Activated naive CD4-positive, alpha-beta T cell treated with anti-CD3 and anti-CD28 coated beads, Interleukin-2, amount 10 ng/mL, durations not matched to agents 7 days and 5 days (primary cell): Measurements from ENCODE around the gene YPEL2.
"Not testable (repeated sequence)": the region's sequence is repeated elsewhere in the genome, so short reads cannot be mapped to it uniquely, and the experiment has no call there.

Experiments
- CTCF ChIA-PET: fragments of 350-600 bp; sonication (Branson Sonifier 250); formaldehyde crosslinking; loops from one replicate; lab custom pipeline; 2021; ENCODE audit warnings: antibody characterized with exemption; lab: Charles Lee
- DNase-seq: peaks from one replicate; pipeline ENCODE4 v3.0.0-alpha.2; 2020
- H3K27ac Mint-ChIP-seq: one replicate; pipeline ENCODE4 v1.8.0; 2021; ENCODE audit warnings: mild to moderate bottlenecking, moderate library complexity, mixed read lengths
- H3K27me3 Mint-ChIP-seq: one replicate; pipeline ENCODE4 v1.8.0; 2021; ENCODE audit warnings: mild to moderate bottlenecking, mixed read lengths
- H3K36me3 Mint-ChIP-seq: one replicate; pipeline ENCODE4 v1.8.0; 2021; ENCODE audit warnings: mixed read lengths
- H3K4me1 Mint-ChIP-seq: one replicate; pipeline ENCODE4 v1.8.0; 2021; ENCODE audit warnings: mixed read lengths
- H3K4me3 Mint-ChIP-seq: one replicate; pipeline ENCODE4 v1.8.0; 2021; ENCODE audit warnings: mild to moderate bottlenecking, moderate library complexity, mixed read lengths
- H3K9me3 Mint-ChIP-seq: one replicate; pipeline ENCODE4 v1.8.0; 2021; ENCODE audit warnings: mixed read lengths

Gene YPEL2, protein sequence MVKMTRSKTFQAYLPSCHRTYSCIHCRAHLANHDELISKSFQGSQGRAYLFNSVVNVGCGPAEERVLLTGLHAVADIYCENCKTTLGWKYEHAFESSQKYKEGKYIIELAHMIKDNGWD

DNA sequence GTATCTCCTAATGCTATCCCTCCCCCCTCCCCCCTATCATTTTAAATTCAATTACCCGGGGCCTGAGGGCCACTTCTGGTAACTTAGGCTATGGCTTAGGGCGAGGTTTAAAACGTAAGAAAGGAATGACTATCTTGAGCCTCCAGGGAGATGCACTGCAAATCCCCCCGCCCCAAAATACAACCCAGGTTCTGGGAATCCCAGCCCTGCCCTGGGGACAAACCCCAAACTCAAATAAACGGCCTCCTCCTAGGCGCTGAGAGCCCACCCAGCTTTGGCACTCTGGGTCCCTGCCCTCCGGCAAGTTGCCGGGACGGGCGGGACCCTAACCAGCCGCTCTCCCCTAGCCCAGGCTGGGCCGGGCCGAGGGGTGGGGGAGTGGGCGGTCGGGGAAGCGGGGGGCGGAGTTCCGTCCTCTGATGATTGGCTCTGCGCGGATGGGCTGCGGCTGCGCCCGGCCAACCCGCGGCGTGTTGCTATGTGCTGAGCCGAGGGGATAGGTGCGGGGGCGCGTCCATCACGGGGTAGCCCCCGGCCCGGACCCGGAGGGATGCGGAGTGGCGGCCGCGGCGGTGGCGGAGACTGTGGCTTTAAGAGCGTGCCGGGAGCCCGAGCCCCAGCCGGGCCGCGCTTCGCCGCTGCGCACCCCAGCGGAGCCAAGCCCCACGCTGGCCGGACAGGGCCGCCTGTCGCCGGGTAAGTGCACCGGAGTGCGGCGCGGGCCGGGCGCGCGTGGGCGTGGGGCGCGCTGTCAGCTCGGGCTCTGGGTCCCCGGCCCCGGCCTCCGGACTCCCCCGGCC, at the start of gene YPEL2:
Gene YPEL2 (plus strand): TSS at position 527 of the 800 bp plus-strand sequence. CDS start 21,755 bp downstream, outside the sequence.
- peaks cover 12% of the 10 kb centered on the region for H3K27me3 Mint-ChIP-seq
- peak; percentile 94 for DNase-seq
- peak within 1 kb of the TSS; percentile 93 for H3K27ac Mint-ChIP-seq
- peaks cover 72% of the 10 kb centered on the region for H3K4me1 Mint-ChIP-seq
- H3K9me3 Mint-ChIP-seq: no peaks in the 10 kb centered on the region
- CTCF ChIA-PET: interaction anchor here (10.5 kb wide), 1 partner anchor 108 kb away, joined by 131 read pairs; no protein-coding TSS in a partner anchor
- peaks cover 5% of the 10 kb centered on the region for H3K36me3 Mint-ChIP-seq
- peak within 1 kb of the TSS; percentile 90 for H3K4me3 Mint-ChIP-seq

DNA sequence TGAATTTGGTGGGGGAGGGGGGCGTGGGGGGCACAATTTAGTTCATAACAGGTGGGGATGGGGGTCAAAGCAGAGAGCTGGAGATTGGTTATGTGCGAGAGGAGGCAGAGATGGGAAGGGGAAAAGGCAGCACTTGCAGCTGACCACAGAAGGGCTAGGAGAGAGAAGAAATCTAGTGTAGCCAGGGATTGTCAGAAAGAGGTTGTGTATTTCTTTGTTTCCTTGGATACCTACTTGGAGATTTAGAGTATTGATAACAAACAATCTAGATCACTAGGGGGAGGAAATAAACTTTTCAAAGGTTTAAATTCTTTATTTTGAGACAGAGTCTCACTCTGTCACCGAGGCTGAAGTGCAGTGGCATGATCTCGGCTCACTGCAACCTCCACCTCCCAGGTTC, 47.1 kb upstream of the YPEL2 start:
- H3K9me3 Mint-ChIP-seq: no peaks in the 10 kb centered on the region
- no peak for DNase-seq
- peaks cover 4% of the 10 kb centered on the region for H3K4me1 Mint-ChIP-seq
- no peaks in the 10 kb centered on the region for H3K27me3 Mint-ChIP-seq
- no peaks in the 10 kb centered on the region for H3K36me3 Mint-ChIP-seq
- no peak overlapping the region for H3K4me3 Mint-ChIP-seq
- CTCF ChIA-PET: no interaction called here
- H3K27ac Mint-ChIP-seq: no peak overlapping the region

DNA sequence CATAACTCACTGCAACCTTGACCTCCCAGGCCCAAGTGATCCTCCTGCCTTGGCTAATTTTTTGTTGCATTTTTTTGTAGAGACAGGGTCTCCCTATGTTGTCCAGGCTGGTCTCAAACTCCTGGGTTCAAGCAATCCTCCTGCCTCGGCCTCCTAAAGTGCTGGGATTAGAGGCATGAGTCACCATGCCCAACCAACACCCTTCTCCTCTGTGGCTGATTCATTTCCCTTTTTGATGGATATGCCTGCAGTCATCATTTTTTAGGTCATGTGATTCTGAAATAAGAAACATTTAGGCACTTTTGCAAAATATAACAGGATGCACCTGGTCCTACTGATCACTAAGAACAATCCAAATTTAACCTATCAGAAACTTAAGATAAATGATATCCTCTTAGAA, 44.0 kb upstream of the YPEL2 start:
- peaks cover 4% of the 10 kb centered on the region for H3K27me3 Mint-ChIP-seq
- H3K4me1 Mint-ChIP-seq: peaks cover 4% of the 10 kb centered on the region
- H3K4me3 Mint-ChIP-seq: no peak overlapping the region
- DNase-seq: no peak
- no peaks in the 10 kb centered on the region for H3K36me3 Mint-ChIP-seq
- CTCF ChIA-PET: no interaction called here
- no peaks in the 10 kb centered on the region for H3K9me3 Mint-ChIP-seq
- H3K27ac Mint-ChIP-seq: no peak overlapping the region

DNA sequence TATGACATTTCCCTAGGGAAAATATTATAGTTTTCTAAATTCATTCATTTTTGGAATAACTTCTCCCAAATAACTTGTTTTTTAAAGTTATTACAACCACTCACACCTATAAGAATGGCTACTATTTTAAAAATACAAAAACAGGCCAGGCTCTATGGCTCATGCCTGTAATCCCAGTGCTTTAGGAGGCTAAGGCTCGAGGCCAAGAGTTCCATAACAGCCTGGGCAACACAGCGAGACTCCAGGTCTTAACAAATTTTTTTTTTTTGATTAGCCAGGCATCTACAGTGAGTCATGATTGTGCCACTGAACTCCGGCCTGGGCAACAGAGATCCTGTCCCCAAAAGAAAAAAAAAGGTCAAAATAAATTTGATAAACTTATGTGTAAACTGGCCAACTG, 43.6 kb upstream of the YPEL2 start:
- DNase-seq: no peak
- H3K4me3 Mint-ChIP-seq: no peak overlapping the region
- peaks cover 6% of the 10 kb centered on the region for H3K27me3 Mint-ChIP-seq

DNA sequence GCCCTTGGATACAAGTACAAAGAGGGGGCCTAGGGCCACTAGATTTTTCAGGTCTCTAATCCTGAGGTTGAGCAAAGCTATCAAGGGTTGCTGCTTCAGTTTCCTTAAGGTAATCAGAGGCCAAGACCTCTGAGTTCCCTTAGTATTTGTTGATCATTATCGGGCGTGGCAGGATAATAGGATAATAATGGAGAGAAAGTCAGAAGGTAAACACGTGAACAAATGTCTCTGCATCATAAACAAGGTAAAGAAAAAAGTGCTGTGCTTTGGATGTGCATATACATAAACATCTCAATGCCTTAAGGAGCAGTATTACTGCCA, 41.5 kb upstream of the YPEL2 start:
- no peak overlapping the region for H3K4me3 Mint-ChIP-seq
- peaks cover 4% of the 10 kb centered on the region for H3K4me1 Mint-ChIP-seq
- H3K36me3 Mint-ChIP-seq: no peaks in the 10 kb centered on the region
- peaks cover 6% of the 10 kb centered on the region for H3K27me3 Mint-ChIP-seq
- H3K27ac Mint-ChIP-seq: no peak overlapping the region
- no peak for DNase-seq
- no peaks in the 10 kb centered on the region for H3K9me3 Mint-ChIP-seq
- CTCF ChIA-PET: no interaction called here

More for the DNA sequence above, 43.6 kb upstream of the YPEL2 start:
- Mint-ChIP-seq H3K36me3 (no peaks in the 10 kb centered on the region), H3K9me3 (no peaks in the 10 kb centered on the region), H3K27ac (no peak overlapping the region), H3K4me1 (peaks cover 4% of the 10 kb centered on the region)
- CTCF ChIA-PET: no interaction called here

DNA sequence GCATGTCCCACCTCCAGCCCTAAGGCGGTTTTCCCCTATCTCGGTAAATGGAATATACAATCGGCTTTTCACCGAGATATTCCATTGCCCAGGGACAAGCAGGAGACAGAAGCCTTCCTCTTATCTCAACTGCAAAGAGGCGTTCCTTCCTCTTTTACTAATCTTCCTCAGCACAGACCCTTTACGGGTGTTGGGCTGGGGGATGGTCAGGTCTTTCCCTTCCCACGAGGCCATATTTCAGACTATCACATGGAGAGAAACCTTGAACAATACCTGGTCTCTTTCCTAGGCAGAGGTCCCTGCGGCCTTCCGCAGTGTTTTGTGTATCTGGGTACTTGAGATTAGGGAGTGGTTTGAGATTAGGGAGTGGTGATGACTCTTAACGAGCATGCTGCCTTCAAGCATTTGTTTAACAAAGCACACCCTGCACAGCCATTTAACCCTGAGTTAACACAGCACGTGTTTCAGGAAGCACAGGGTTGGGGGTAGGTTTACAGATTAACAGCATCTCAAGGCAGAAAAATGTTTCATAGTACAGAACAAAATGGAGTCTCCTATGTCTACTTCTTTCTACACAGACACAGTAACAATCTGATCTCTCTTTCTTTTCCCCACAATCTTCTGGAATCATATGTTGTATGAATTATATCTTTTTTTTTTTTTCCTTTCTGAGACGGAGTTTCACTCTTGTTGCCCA, 41.0 kb upstream of the YPEL2 start:
- H3K36me3 Mint-ChIP-seq, H3K4me3 Mint-ChIP-seq, H3K9me3 Mint-ChIP-seq, DNase-seq, H3K27ac Mint-ChIP-seq, CTCF ChIA-PET, H3K4me1 Mint-ChIP-seq, H3K27me3 Mint-ChIP-seq: not testable (repeated sequence)

DNA sequence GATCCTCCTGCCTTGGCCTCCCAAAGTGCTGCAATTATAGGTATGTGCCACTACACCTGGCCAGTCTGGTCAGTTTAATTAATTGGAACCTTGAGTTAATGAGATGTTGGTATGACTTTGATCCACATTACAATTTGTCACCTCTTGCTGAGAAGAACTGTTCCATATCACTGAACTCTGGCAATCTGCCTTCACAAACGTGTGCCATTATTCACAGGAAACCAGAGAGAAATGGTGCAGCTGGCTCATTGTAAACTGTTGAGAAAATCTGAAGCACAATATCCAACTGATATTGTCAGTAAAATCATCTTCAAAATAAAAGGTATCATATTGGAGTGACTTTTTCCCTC, 39.3 kb upstream of the YPEL2 start:
- DNase-seq: no peak
- H3K4me3 Mint-ChIP-seq: no peak overlapping the region
- peaks cover 4% of the 10 kb centered on the region for H3K4me1 Mint-ChIP-seq
- H3K9me3 Mint-ChIP-seq: no peaks in the 10 kb centered on the region
- peaks cover 6% of the 10 kb centered on the region for H3K27me3 Mint-ChIP-seq
- CTCF ChIA-PET: no interaction called here
- no peak overlapping the region for H3K27ac Mint-ChIP-seq
- H3K36me3 Mint-ChIP-seq: no peaks in the 10 kb centered on the region

DNA sequence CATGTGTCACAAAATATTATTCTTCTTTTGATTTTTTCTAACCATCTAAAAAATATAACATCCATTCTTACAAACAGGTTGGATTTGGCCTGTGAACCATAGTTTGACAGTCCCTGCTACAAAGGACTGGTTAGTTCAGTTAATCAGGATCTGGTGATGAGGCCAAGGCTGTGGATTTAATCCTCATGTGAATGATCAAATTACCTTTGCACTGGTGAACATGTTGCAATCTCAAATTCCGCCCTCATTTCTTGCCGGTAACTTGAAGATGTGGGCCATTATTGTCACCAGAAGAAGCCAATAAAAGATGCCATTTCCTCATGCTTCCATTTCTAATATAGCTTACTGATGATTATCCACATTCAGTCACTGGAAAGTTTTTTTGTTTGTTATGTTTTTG, 35.3 kb upstream of the YPEL2 start:
- CTCF ChIA-PET: interaction anchor here (1.2 kb wide), 1 partner anchor 14 kb away, joined by 3 read pairs; no protein-coding TSS in a partner anchor

DNA sequence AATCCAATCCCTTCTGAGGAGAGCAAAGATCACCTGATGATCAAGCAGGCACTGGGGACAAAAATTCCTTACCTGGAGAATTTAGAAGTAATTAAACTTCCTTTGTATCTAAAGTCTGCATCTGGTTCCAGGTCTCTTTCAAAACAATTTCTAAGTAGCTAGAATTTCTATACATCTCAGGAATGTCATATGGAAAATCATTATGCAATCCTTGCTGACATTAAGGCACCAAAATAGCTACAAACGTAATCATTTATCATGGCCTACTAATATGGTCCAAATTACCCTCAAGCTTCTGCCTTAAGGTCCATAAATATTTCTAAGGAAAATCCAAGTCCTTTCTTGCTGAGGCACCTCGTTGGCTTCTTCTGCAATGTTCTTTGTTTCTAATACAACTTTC, 32.9 kb upstream of the YPEL2 start:
- no peak for DNase-seq
- H3K4me3 Mint-ChIP-seq: no peak overlapping the region
- CTCF ChIA-PET: interaction anchor here (0.9 kb wide), 1 partner anchor 19 kb away, joined by 3 read pairs; no protein-coding TSS in a partner anchor
- H3K27ac Mint-ChIP-seq: no peak overlapping the region
- peaks cover 4% of the 10 kb centered on the region for H3K27me3 Mint-ChIP-seq
- no peaks in the 10 kb centered on the region for H3K9me3 Mint-ChIP-seq
- no peaks in the 10 kb centered on the region for H3K4me1 Mint-ChIP-seq
- H3K36me3 Mint-ChIP-seq: no peaks in the 10 kb centered on the region

More for the DNA sequence above, 35.3 kb upstream of the YPEL2 start:
- Mint-ChIP-seq H3K36me3 (no peaks in the 10 kb centered on the region), H3K9me3 (no peaks in the 10 kb centered on the region), H3K27ac (no peak overlapping the region), H3K4me3 (no peak overlapping the region), H3K27me3 (peaks cover 9% of the 10 kb centered on the region), H3K4me1 (no peaks in the 10 kb centered on the region)
- DNase-seq: no peak

DNA sequence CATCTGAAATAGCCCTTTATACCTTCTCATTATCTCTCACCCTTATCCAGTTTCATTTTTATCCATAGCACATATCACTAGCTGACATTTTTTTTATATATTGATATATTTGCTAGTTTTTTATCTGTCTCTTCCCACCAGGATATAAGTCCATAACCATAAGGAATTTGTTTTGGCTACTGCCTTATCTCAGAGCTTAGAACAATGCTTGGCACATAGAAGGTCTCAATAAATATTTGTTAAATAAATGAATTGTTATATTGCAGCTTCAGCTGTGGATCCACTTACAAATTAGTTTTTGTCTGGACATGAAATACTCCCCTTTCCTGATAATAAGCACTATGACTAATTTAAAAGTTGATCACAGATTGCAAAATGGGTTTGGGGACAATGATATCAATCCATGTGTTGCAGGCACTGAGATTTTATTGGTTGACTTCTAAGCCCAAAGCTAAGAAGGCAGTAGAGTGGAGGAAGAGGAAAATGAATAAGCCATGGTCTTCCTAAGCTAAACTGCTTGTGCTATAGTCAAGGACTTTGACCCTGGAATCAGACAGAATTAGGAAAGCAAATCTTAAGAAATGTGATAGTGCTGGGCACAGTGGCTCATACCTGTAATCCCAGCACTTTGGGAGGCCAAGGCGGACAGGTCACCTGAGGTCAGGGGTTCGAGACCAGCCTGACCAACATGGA, 31.9 kb upstream of the YPEL2 start:
- CTCF ChIA-PET: no interaction called here
- Mint-ChIP-seq H3K27me3 (peaks cover 6% of the 10 kb centered on the region), H3K9me3 (no peaks in the 10 kb centered on the region), H3K27ac (no peak overlapping the region), H3K36me3 (no peaks in the 10 kb centered on the region), H3K4me3 (no peak overlapping the region), H3K4me1 (no peaks in the 10 kb centered on the region)
- no peak for DNase-seq

DNA sequence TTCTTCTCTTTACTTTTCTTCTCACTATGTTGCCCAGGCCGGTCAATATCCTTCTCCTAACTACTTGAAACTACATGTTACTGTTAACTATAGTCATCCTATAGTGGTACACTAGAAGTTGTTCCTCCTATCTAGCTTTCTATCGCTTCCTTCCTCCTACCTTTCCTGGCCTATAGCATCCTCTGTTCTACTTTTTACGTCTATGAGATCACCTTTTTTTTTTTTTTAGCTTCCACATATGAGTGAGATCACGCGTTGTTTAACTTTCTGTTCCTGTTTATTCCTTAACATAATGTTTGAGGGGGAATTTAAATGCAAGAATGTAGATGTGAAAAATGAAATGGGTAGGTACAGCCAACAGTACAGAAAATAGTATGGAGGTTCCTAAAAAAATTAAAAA, 30.5 kb upstream of the YPEL2 start:
- Mint-ChIP-seq H3K4me1 (no peaks in the 10 kb centered on the region), H3K4me3 (no peak overlapping the region), H3K36me3 (no peaks in the 10 kb centered on the region), H3K27ac (no peak overlapping the region), H3K9me3 (no peaks in the 10 kb centered on the region), H3K27me3 (peaks cover 16% of the 10 kb centered on the region)
- DNase-seq: no peak
- CTCF ChIA-PET: no interaction called here

DNA sequence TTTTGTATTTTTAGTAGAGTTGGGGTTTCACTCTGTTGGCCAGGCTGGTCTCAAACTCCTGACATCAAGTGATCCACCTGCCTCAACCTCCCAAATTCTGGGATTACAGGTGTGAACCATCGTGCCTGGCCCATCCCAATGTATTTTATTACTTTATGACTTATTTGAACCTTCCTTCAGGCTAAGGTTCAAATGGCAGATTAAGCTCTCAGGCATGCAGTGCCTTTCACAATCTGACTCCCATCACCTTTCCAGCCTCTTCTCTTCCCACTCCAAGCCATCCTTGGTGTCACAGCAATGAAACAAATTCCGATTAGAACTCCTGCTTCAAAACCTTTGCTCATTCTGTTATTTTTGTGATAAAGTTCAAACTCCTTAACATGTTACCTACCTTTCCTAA, 26.6 kb upstream of the YPEL2 start:
- Mint-ChIP-seq H3K9me3 (no peaks in the 10 kb centered on the region), H3K27ac (no peak overlapping the region), H3K4me1 (no peaks in the 10 kb centered on the region), H3K36me3 (no peaks in the 10 kb centered on the region), H3K4me3 (no peak overlapping the region), H3K27me3 (peaks cover 22% of the 10 kb centered on the region)
- DNase-seq: no peak
- CTCF ChIA-PET: no interaction called here

DNA sequence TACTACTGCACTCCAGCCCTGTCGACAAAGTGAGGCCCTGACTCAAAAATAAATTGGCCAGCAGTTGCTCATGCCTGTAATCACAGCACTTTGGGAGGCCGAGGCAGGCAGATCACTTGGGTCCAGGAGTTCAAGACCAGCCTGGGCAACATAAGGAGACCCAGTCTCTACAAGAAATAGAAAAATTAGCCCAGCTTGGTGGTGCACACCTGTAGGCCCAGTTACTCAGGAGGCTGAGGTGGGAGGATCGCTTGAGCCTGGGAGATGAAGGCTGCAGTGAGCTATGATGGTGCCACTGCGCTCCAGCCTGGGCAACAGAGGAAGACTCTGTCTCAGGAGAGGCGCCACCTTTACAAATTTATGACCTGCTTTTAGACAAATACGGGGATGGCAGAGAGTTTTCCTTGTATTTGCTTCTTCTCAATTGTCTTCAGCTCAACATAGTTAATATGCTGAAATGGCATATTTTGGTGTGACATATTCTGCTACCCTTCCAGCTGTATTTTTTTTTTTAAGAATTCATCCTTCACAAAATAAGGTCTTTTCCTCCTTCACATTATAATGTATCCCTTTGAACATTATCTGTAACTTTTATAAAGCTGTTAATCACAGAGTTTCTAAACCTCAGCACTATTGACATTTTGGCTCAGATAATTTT, 21.1 kb upstream of the YPEL2 start:
- H3K36me3 Mint-ChIP-seq: no peaks in the 10 kb centered on the region
- H3K27me3 Mint-ChIP-seq: peaks cover 14% of the 10 kb centered on the region
- no peak for DNase-seq
- H3K4me3 Mint-ChIP-seq: no peak overlapping the region
- CTCF ChIA-PET: interaction anchor here (0.6 to 3.9 kb wide), 26 partner anchors 11 to 730 kb away, joined by 3 to 89 read pairs (median 3); partner anchors contain the start of gene GDPD1
- H3K4me1 Mint-ChIP-seq: peaks cover 7% of the 10 kb centered on the region
- H3K27ac Mint-ChIP-seq: no peak overlapping the region
- H3K9me3 Mint-ChIP-seq: no peaks in the 10 kb centered on the region

DNA sequence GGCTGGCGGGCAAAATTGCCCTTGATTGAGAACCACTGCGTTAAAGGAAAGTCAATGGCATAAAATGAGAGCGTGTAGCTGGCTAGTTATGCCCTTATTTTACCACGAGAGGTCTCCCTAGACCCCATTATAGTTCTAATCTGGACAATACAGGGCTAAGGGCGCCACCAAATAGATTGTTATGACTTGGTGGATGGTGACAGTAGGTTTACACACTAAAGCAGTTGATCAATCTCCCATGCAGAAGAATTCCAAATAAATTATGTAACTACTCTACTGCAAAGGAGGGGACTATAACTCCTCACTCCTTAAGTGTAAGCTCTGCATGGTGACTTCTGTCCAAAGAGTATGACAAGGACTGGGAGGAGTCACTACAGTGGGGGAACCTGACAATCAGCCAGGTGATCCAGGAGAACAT, 20.4 kb upstream of the YPEL2 start:
- Mint-ChIP-seq H3K27ac (no peak overlapping the region), H3K9me3 (no peaks in the 10 kb centered on the region), H3K36me3 (no peaks in the 10 kb centered on the region), H3K4me3 (no peak overlapping the region), H3K27me3 (peaks cover 8% of the 10 kb centered on the region), H3K4me1 (peaks cover 7% of the 10 kb centered on the region)
- DNase-seq: peak; percentile 54
- CTCF ChIA-PET: interaction anchor here (0.5 to 3.9 kb wide), 30 partner anchors 10 to 769 kb away, joined by 3 to 89 read pairs (median 3); partner anchors contain the start of gene GDPD1
